Amniotic epithelial cell (primary cell): ENCODE data around the gene BCAS4.
A peak's percentile ranks its signal among the peaks of the same experiment; 100 is the strongest.
"Not testable (repeated sequence)": the region's sequence is repeated elsewhere in the genome, so short reads cannot be mapped to it uniquely, and the experiment has no call there.

Experiments
- DNase-seq: peaks from one replicate; pipeline ENCODE4 v3.0.0-alpha.2; 2010; ENCODE audit warnings: low read depth

The BCAS4 gene, protein sequence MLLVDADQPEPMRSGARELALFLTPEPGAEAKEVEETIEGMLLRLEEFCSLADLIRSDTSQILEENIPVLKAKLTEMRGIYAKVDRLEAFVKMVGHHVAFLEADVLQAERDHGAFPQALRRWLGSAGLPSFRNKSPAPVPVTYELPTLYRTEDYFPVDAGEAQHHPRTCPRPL

GRCh38 chr20:50794846-50795634 is at the start of gene BCAS4:
TSS of gene BCAS4 (plus strand) at chr20:50795061. CDS start at chr20:50795084, 23 bp downstream.
- DNase-seq = peak; percentile 67

- DNase-seq = no peak
Measured at GRCh38 chr20:50745634-50746137, 49.2 kb upstream of the BCAS4 start.

GRCh38 chr20:50746138-50746940 is 48.5 kb upstream of the BCAS4 start:
- no peak for DNase-seq

- no peak for DNase-seq
Measured at GRCh38 chr20:50747275-50747674, 47.6 kb upstream of the BCAS4 start.

GRCh38 chr20:50750145-50750671 is 44.7 kb upstream of the BCAS4 start:
- no peak for DNase-seq

- no peak for DNase-seq
Measured at GRCh38 chr20:50753152-50753551, 41.7 kb upstream of the BCAS4 start.

- DNase-seq = no peak
Measured at GRCh38 chr20:50754420-50754819, 40.4 kb upstream of the BCAS4 start.

GRCh38 chr20:50756447-50756846 is 38.4 kb upstream of the BCAS4 start:
- DNase-seq = no peak

- no peak for DNase-seq
Measured at GRCh38 chr20:50758469-50758868, 36.4 kb upstream of the BCAS4 start.

DNA sequence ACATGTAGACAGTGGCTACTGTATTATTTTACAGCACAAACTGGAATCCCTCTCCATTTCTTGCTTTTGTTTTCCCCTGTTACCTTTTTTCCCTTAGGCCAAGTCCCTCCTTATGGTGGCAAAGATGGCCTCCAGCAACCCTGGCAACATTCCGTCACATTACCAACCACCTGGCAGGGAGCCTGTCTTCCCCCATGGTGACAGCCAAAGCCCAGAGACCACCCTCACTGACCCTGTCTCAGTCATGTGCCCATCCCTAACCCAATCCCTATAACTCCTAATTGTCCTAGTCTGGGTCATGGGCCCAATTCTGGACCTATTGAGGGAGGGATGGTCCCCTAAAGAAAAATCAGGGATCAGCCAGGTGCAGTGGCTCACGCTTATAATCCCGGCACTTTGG is 35.9 kb upstream of the BCAS4 start:
- DNase-seq = no peak

DNA sequence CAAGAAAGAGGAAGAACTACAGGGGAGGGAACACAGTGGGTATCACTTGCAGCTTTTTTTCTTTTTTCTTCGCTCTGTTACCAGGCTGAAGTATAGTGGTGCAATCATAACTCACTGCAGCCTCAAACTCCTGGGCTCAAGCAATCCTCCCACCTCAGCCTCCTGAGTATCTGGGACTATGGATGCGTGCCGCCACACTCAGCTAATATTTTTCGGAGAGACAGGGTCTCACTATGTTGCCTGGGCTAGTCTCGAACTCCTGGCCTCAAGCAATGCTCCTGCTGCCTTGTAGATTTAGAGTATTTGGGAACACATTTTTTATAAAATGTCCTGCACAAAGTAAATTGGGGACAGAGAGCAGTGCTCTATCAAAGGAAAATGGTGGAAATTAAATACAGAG is 35.2 kb upstream of the BCAS4 start:
- no peak for DNase-seq

DNA sequence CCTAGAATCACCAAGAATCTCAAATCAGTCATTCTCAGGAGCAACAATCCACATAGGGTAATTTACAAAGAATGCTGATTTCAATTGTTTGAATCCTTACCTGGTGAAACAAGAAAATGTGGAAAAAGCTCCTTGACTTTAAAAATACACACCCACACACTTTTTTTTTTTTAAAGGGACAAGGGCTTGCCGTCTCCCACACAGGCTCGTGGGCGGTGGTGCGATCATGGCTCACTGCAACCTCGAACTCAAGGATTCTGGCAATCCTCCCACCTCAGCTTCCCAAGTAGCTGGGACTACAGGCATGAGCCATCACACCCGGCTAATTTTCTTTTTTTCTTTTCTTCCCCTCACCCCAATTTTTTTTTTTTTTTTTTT is 32.8 kb upstream of the BCAS4 start:
- DNase-seq = peak; percentile 38

GRCh38 chr20:50762435-50763220 is 32.2 kb upstream of the BCAS4 start:
- peak; percentile 65 for DNase-seq

- DNase-seq = not testable (repeated sequence)
Measured at GRCh38 chr20:50763550-50764458, 31.1 kb upstream of the BCAS4 start.

DNA sequence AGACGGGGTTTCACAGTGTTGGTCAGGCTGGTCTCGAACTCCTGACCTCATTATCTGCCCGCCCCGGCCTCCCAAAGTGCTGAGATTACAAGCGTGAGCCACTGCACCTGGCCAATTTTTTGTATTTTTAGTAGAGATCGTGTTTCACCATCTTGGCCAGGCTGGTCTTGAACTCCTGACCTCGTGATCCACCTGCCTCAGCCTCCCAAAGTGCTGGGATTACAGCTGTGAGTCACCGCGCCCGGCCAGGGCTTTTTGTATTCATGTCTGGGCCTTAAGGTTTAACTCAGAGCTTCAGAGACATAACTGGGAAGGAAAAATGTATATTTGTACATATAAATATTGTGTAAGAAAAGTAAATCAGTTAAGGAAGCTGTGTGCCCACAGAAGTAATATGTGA is 29.6 kb upstream of the BCAS4 start:
- peak; percentile 27 for DNase-seq

- no peak for DNase-seq
Measured at GRCh38 chr20:50765674-50766073, 29.2 kb upstream of the BCAS4 start.

GRCh38 chr20:50766955-50767809 is 27.7 kb upstream of the BCAS4 start:
- DNase-seq = peak; percentile 67

DNA sequence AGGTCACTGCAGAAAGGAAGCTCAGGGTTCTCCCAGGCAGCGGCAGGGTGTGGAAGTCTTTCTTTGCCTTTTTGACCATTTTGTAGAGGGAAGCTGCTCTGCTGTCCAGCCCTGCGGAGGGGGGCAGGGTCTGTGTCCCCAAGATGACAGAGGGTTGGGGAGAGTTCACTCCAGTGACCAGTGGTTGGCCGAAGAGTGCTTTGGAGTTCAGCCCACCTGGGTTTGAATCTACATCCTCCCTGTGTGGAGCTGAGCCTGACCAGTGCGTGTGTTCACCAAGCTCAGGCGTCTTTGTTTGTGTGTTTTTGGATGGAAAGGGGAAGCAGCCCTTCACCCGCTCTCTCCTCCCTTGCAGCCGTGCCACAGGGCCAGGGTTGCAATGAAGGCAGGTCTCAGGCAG is 25.9 kb upstream of the BCAS4 start:
- not testable (repeated sequence) for DNase-seq

DNA sequence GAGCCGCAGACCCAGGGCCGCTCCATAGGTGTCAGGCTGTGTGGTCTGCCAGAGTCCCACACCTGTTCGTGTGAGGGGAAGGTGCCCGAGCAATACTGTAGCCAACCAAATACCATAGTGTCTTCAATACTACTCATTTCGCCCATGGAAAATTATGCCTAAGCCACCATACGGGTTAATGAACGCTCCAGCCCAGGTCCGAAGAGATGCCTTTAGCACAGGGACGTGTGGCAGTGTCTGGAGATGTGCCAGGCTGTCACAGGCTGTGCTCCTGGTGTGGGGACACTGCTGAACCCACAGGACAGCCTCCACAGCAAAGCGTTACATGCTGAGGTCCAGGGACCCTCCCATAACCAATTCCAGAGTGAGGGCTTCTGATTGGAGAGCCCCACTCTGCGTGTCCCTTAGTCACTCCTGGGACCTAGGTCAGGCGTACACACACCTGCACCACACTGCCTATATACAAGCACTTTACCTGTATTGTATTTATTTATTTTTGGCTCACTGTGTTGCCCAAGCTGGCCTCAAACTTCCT is 25.2 kb upstream of the BCAS4 start:
- not testable (repeated sequence) for DNase-seq
